ENCODE measurements around the gene CFB.
"Not testable (repeated sequence)": the region's sequence is repeated elsewhere in the genome, so short reads cannot be mapped to it uniquely, and the experiment has no call there.

Gene CFB

GRCh38 chr6:31911826-31912585, 33.9 kb upstream of the CFB start:
- no peak for DNase-seq (ENCODE audit: low read depth in 2 of 2)

- DNase-seq (ENCODE audit: low read depth in 2 of 2), result no peak
Observed at GRCh38 chr6:31915351-31915750, 30.5 kb upstream of the CFB start.

- DNase-seq (ENCODE audit: low read depth in 2 of 2), result no peak
Observed at GRCh38 chr6:31915756-31916155, 30.1 kb upstream of the CFB start.

GRCh38 chr6:31918069-31918720, 27.7 kb upstream of the CFB start:
- no peak for DNase-seq (ENCODE audit: low read depth in 2 of 2)

- no peak for DNase-seq (ENCODE audit: low read depth in 2 of 2)
Observed at GRCh38 chr6:31919624-31920303, 26.1 kb upstream of the CFB start.

- DNase-seq (ENCODE audit: low read depth in 2 of 2), result no peak
Observed at GRCh38 chr6:31920811-31921210, 25.1 kb upstream of the CFB start.

- no peak for DNase-seq (ENCODE audit: low read depth in 2 of 2)
Observed at GRCh38 chr6:31922942-31923341, 23.0 kb upstream of the CFB start.

- no peak for DNase-seq (ENCODE audit: low read depth in 2 of 2)
Observed at GRCh38 chr6:31927242-31927862, 18.5 kb upstream of the CFB start, which contains the start of gene C2. Gene C2, plus strand, starts transcription at chr6:31927717. Its CDS starts 36 bp downstream, at chr6:31927753.

- DNase-seq (ENCODE audit: low read depth in 2 of 2), result no peak
Observed at GRCh38 chr6:31927863-31928671, 17.8 kb upstream of the CFB start.

- no peak for DNase-seq (ENCODE audit: low read depth in 2 of 2)
Observed at GRCh38 chr6:31928672-31928939, 17.3 kb upstream of the CFB start.

GRCh38 chr6:31930962-31931361, 14.9 kb upstream of the CFB start:
- DNase-seq (ENCODE audit: low read depth in 2 of 2), result no peak

- DNase-seq (ENCODE audit: low read depth in 2 of 2), result not testable (repeated sequence)
Observed at GRCh38 chr6:31932137-31932536, 13.8 kb upstream of the CFB start.

- no peak for DNase-seq (ENCODE audit: low read depth in 2 of 2)
Observed at GRCh38 chr6:31933537-31933936, 12.4 kb upstream of the CFB start.

- DNase-seq (ENCODE audit: low read depth in 2 of 2), result no peak
Observed at GRCh38 chr6:31935021-31935420, 10.9 kb upstream of the CFB start.

GRCh38 chr6:31935823-31936222, 10.1 kb upstream of the CFB start:
- no peak for DNase-seq (ENCODE audit: low read depth in 2 of 2)

- no peak for DNase-seq (ENCODE audit: low read depth in 2 of 2)
Observed at GRCh38 chr6:31940256-31940664, 5.6 kb upstream of the CFB start.

- DNase-seq (ENCODE audit: low read depth in 2 of 2), result no peak
Observed at GRCh38 chr6:31943742-31944141, 2.2 kb upstream of the CFB start.

- DNase-seq (ENCODE audit: low read depth in 2 of 2), result no peak
Observed at GRCh38 chr6:31945154-31945506, 765 bp upstream of the CFB start.

- no peak for DNase-seq (ENCODE audit: low read depth in 2 of 2)
Observed at GRCh38 chr6:31946370-31946885, 533 bp downstream of the CFB start.

- no peak for DNase-seq (ENCODE audit: low read depth in 2 of 2)
Observed at GRCh38 chr6:31947070-31947675, 1.3 kb downstream of the CFB start.

GRCh38 chr6:31947864-31948263, 2.0 kb downstream of the CFB start:
- DNase-seq (ENCODE audit: low read depth in 2 of 2), result no peak
